Neural progenitor cell (in vitro differentiated cells): Measurements from ENCODE around the gene SCYGR8. TPM values are rescaled to one million over a fixed set of nuclear protein-coding genes. Genes with fewer than 3 reads are reported as not detected.

Experiments used
- DNase-seq: peaks from one replicate; pipeline ENCODE4 v3.0.0-alpha.2; 2016; ENCODE audit warnings: low spot score
- H2AFZ ChIP-seq: fragments of 200-600 bp; sonication (generic); replicated peaks from 2 replicates; pipeline ENCODE4 v1.6.1; 2016; ENCODE audit warnings: antibody characterized with exemption
- H3F3A ChIP-seq: fragments of 200-600 bp; sonication (generic); 2 replicates; pipeline ENCODE4 v1.6.1; 2016; ENCODE audit warnings: antibody characterized with exemption, low read depth
- H3K27ac ChIP-seq: fragments of 200-600 bp; sonication (generic); 2 replicates; pipeline ENCODE4 v1.5.1; 2016; ENCODE audit warnings: mild to moderate bottlenecking
- H3K27me3 ChIP-seq: fragments of 200-600 bp; sonication (generic); 2 replicates; pipeline ENCODE4 v1.6.1; 2016; ENCODE audit warnings: mild to moderate bottlenecking, moderate library complexity
- H3K36me3 ChIP-seq: fragments of 200-600 bp; sonication (generic); 2 replicates; pipeline ENCODE4 v1.5.1; 2016
- H3K4me1 ChIP-seq: fragments of 200-600 bp; sonication (generic); 2 replicates; pipeline ENCODE4 v1.6.1; 2016; ENCODE audit warnings: mixed run types
- H3K4me2 ChIP-seq: fragments of 200-600 bp; sonication (generic); 2 replicates; pipeline ENCODE4 v1.6.1; 2016
- H3K4me3 ChIP-seq: fragments of 200-600 bp; sonication (generic); 2 replicates; pipeline ENCODE4 v1.5.1; 2016
- H3K79me2 ChIP-seq: fragments of 200-600 bp; sonication (generic); 2 replicates; pipeline ENCODE4 v1.6.1; 2016; ENCODE audit warnings: low read depth
- H3K9ac ChIP-seq: fragments of 200-600 bp; sonication (generic); 2 replicates; pipeline ENCODE4 v1.6.1; 2016
- H3K9me3 ChIP-seq: fragments of 200-600 bp; sonication (generic); 2 replicates; pipeline ENCODE4 v1.5.1; 2016; ENCODE audit warnings: low read depth
- H4K20me1 ChIP-seq: fragments of 200-600 bp; sonication (generic); 2 replicates; pipeline ENCODE4 v1.6.1; 2016; ENCODE audit warnings: low read depth
- H3K27ac Mint-ChIP-seq: 3 replicates; pipeline ENCODE4 v1.8.0; 2021; ENCODE audit warnings: mixed read lengths
- H3K27me3 Mint-ChIP-seq: 2 replicates; pipeline ENCODE4 v1.8.0; 2022; ENCODE audit warnings: low read depth, mild to moderate bottlenecking, inconsistent platforms, moderate library complexity, mixed read lengths; ENCODE audit not compliant: insufficient read depth
- H3K36me3 Mint-ChIP-seq: 3 replicates; pipeline ENCODE4 v1.8.0; 2021; ENCODE audit warnings: mixed read lengths
- H3K4me1 Mint-ChIP-seq: 3 replicates; pipeline ENCODE4 v1.8.0; 2021; ENCODE audit warnings: mixed read lengths
- H3K4me3 Mint-ChIP-seq: 3 replicates; pipeline ENCODE4 v1.8.0; 2021; ENCODE audit warnings: mild to moderate bottlenecking, moderate library complexity, mixed read lengths
- H3K9me3 Mint-ChIP-seq: 3 replicates; pipeline ENCODE4 v1.8.0; 2020; ENCODE audit warnings: mixed read lengths
- EZH2 ChIP-seq: fragments of 200-600 bp; sonication (generic); IDR thresholded peaks from 2 replicates; pipeline ENCODE4 v1.6.1; 2017; ENCODE audit warnings: antibody characterized with exemption, mild to moderate bottlenecking, moderate library complexity
- EZH2phosphoT487 ChIP-seq: fragments of 200-600 bp; sonication (generic); IDR thresholded peaks from 2 replicates; pipeline ENCODE4 v1.6.1; 2017; ENCODE audit warnings: antibody characterized with exemption
- total RNA-seq: library from RNA; depleted of rRNA; stranded (reverse); fragments of >200 nt; gene quantifications from 2 replicates; pipeline ENCODE4 v1.2.3, GENCODE V29; 2015; ENCODE audit warnings: low replicate concordance
- TF ChIP-seq, protein P1 (sequence below): fragments of 200-600 bp; sonication (generic); IDR thresholded peaks from 2 replicates; pipeline ENCODE4 v1.5.1; 2017; ENCODE audit warnings: antibody characterized with exemption, mild to moderate bottlenecking

The SCYGR8 gene
- total RNA-seq, 1 donor from 2014 or later = not detected

DNA sequence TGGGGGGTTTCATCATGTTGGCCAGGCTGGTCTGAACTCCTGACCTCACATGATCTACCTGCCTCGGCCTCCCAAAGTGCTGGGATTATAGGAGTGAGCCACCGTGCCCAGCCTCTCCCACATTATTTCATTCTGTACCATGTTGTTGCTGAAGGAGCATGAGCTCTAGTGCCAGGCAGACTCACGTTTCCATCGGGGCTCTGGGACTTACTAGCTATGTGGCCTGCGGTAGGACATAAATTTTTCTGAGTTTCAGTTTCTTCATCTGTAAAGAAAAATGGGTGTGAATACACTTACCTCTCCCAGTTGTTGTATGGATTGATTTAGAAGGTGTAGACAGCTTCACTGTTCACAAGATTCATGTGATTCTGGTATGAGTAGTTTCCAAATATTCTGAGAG is 37.1 kb downstream of the SCYGR8 start:
- H4K20me1 ChIP-seq = no peaks in the 10 kb centered on the region
- H3K9me3 Mint-ChIP-seq = no peaks in the 10 kb centered on the region
- peaks cover 10% of the 10 kb centered on the region for H3K4me1 ChIP-seq
- H3K36me3 Mint-ChIP-seq = no peaks in the 10 kb centered on the region
- H3K4me3 ChIP-seq = no peak overlapping the region
- H3K4me1 Mint-ChIP-seq = peaks cover 3% of the 10 kb centered on the region
- no peak overlapping the region for H2AFZ ChIP-seq
- TF ChIP-seq EZH2phosphoT487 (no peak), EZH2 (no peak)
- TF ChIP-seq, protein P1, sequence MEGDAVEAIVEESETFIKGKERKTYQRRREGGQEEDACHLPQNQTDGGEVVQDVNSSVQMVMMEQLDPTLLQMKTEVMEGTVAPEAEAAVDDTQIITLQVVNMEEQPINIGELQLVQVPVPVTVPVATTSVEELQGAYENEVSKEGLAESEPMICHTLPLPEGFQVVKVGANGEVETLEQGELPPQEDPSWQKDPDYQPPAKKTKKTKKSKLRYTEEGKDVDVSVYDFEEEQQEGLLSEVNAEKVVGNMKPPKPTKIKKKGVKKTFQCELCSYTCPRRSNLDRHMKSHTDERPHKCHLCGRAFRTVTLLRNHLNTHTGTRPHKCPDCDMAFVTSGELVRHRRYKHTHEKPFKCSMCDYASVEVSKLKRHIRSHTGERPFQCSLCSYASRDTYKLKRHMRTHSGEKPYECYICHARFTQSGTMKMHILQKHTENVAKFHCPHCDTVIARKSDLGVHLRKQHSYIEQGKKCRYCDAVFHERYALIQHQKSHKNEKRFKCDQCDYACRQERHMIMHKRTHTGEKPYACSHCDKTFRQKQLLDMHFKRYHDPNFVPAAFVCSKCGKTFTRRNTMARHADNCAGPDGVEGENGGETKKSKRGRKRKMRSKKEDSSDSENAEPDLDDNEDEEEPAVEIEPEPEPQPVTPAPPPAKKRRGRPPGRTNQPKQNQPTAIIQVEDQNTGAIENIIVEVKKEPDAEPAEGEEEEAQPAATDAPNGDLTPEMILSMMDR = no peak
- no peaks in the 10 kb centered on the region for H3K9me3 ChIP-seq
- no peaks in the 10 kb centered on the region for H3K27me3 ChIP-seq
- H3K4me2 ChIP-seq = no peak overlapping the region
- no peaks in the 10 kb centered on the region for H3K79me2 ChIP-seq
- peaks cover 6% of the 10 kb centered on the region for H3K27me3 Mint-ChIP-seq
- no peaks in the 10 kb centered on the region for H3K36me3 ChIP-seq
- H3F3A ChIP-seq = peaks cover 8% of the 10 kb centered on the region
- no peak overlapping the region for H3K27ac Mint-ChIP-seq
- no peak overlapping the region for H3K27ac ChIP-seq
- no peak overlapping the region for H3K4me3 Mint-ChIP-seq
- no peak overlapping the region for H3K9ac ChIP-seq
- DNase-seq = no peak

DNA sequence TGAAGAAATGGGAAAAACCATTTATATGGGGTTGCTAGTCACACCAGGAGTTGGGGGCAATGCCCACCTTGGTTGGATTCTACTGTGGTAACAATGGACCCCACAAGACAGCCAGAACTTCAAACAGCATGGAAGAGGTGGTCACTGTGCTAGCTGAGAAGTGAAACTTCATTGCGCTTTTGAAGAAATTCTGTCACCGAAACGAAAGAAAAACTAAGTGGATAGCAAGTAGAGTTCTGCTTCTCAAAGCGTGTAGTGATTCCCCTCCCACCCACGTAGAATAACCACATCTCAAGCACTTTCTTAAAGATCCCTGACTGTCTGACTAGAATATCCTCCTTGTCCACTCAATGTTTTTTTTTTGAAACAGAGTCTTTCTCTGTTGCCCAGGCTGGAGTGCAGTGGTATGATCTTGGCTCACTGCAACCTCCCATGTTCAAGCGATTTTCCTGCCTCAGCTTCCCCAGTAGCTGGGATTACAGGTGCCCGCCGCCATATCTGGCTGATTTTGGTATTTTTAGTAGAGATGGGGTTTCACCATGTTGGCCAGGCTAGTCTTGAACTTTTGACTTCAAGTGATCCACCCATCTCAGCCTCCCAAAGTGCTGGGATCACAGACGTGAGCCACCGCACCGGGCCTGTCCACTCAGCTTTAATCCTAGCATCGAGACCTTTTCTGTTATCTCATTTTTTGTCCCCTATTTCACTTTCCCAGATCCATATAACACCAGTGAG is 37.9 kb downstream of the SCYGR8 start:
- no peaks in the 10 kb centered on the region for H4K20me1 ChIP-seq
- peaks cover 8% of the 10 kb centered on the region for H3F3A ChIP-seq
- no peak for TF ChIP-seq EZH2phosphoT487
- no peak for TF ChIP-seq EZH2
- TF ChIP-seq, protein P1 = no peak
- no peaks in the 10 kb centered on the region for H3K27me3 ChIP-seq
- H3K79me2 ChIP-seq = no peaks in the 10 kb centered on the region
- H3K4me2 ChIP-seq = no peak overlapping the region
- Mint-ChIP-seq H3K27ac (no peak overlapping the region), H3K36me3 (no peaks in the 10 kb centered on the region), H3K4me3 (no peak overlapping the region), H3K9me3 (no peaks in the 10 kb centered on the region), H3K27me3 (peaks cover 7% of the 10 kb centered on the region), H3K4me1 (peaks cover 3% of the 10 kb centered on the region)
- no peaks in the 10 kb centered on the region for H3K36me3 ChIP-seq
- H3K9me3 ChIP-seq = no peaks in the 10 kb centered on the region
- H3K4me3 ChIP-seq = no peak overlapping the region
- no peak overlapping the region for H3K9ac ChIP-seq
- no peak overlapping the region for H3K27ac ChIP-seq
- DNase-seq = no peak
- H2AFZ ChIP-seq = no peak overlapping the region
- H3K4me1 ChIP-seq = peaks cover 10% of the 10 kb centered on the region

DNA sequence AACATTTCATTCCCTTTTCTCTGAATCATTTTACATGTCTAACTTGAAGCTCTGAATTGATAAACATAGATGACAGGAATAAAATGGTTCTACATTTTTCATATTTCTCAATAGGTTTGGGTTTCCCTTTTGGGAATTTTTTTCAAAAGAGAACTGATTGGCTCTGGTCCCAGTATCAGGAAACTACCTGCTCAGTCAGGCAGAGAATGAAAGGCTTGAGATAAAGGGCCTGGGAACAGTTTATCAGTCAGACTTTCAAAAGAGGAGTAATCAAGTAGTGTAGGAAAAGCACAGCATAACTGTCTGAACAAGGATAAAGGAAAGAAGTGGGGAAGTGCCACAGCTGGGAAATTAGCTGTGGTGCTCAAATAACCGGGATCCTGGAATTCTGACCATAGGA is 39.6 kb downstream of the SCYGR8 start:
- Histone ChIP-seq H4K20me1 (no peaks in the 10 kb centered on the region), H3K4me2 (peak overlapping the region; percentile 31), H3K27me3 (no peaks in the 10 kb centered on the region), H3K9ac (no peak overlapping the region), H3K4me3 (no peak overlapping the region), H3K9me3 (no peaks in the 10 kb centered on the region), H2AFZ (peak overlapping the region; percentile 21), H3K36me3 (no peaks in the 10 kb centered on the region), H3F3A (peaks cover 8% of the 10 kb centered on the region), H3K79me2 (no peaks in the 10 kb centered on the region), H3K27ac (peak overlapping the region; percentile 74), H3K4me1 (peaks cover 10% of the 10 kb centered on the region)
- Mint-ChIP-seq H3K9me3 (no peaks in the 10 kb centered on the region), H3K27ac (no peak overlapping the region), H3K4me3 (no peak overlapping the region), H3K36me3 (no peaks in the 10 kb centered on the region), H3K4me1 (peaks cover 3% of the 10 kb centered on the region), H3K27me3 (peaks cover 4% of the 10 kb centered on the region)
- TF ChIP-seq EZH2 (no peak), EZH2phosphoT487 (no peak)
- TF ChIP-seq, protein P1 = no peak
- peak; percentile 36 for DNase-seq
